Thyroid gland (tissue), 4 donors: ENCODE results near the gene GRIN2C. TPM values are rescaled to one million over a fixed set of nuclear protein-coding genes. Genes with fewer than 3 reads are reported as not detected.

Experiments used
- DNase-seq, 2 donors: peaks; one replicate each; pipeline ENCODE4 v3.0.0-alpha.2; 2019
- H3K27ac ChIP-seq, 3 donors: fragments of 200-600 bp; sonication (generic); 1 replicate in 2 of 3; 2 replicates in 1 of 3; pipeline ENCODE4 v1.5.1; 2016 to 2019; ENCODE audit warnings: mild to moderate bottlenecking in 1 of 3, moderate library complexity in 1 of 3
- H3K27me3 ChIP-seq: fragments of 200-600 bp; sonication (generic); one replicate; pipeline ENCODE4 v1.5.1; 2019
- H3K36me3 ChIP-seq, 2 donors: fragments of 200-600 bp; sonication (generic); one replicate each; pipeline ENCODE4 v1.5.1; 2016 to 2019
- H3K4me1 ChIP-seq, 2 donors: fragments of 200-600 bp; sonication (generic); one replicate each; pipeline ENCODE4 v1.5.1; 2017 to 2019
- H3K4me3 ChIP-seq, 3 donors: fragments of 200-600 bp; sonication (generic); replicated peaks in 1 of 3; 1 replicate in 2 of 3; 2 replicates in 1 of 3; pipeline ENCODE4 v1.5.1; 2016; ENCODE audit warnings: mild to moderate bottlenecking in 1 of 3
- H3K9me3 ChIP-seq: fragments of 200-600 bp; sonication (generic); one replicate; pipeline ENCODE4 v1.5.1; 2017
- POLR2A ChIP-seq, 2 donors: fragments of 450-650 bp; IDR thresholded peaks; one replicate each; pipeline ENCODE4 v1.6.1; 2017; ENCODE audit warnings: antibody characterized with exemption in 2 of 2, mild to moderate bottlenecking in 2 of 2, moderate library complexity in 1 of 2
- WGBS, 2 donors: methylation state at CpG; one replicate each; pipeline ENCODE4 v1.1.5; 2017; 5-methylcytosine and 5-hydroxymethylcytosine counted together
- intact Hi-C: fragments of 100-400 bp; cut with DNase I; formaldehyde crosslinking; loops from one replicate; pipeline ENCODE4 v1.15.1; 2023
- total RNA-seq, 4 donors: library from RNA; depleted of rRNA; stranded (reverse); fragments of >200 nt; gene quantifications; one replicate each; pipeline ENCODE4 v1.2.3, GENCODE V29; 2016
- TF ChIP-seq, protein P1 (sequence below), 6 experiments: fragments of 200-600 bp in 3 of 6; fragments of 450-650 bp in 3 of 6; sonication (generic) in 3 of 6; IDR thresholded peaks; one replicate each; pipeline ENCODE4 v1.5.1; 2016 to 2019; ENCODE audit warnings: antibody characterized with exemption in 6 of 6, mild to moderate bottlenecking in 2 of 6, inconsistent platforms in 1 of 6, moderate library complexity in 1 of 6

Gene GRIN2C
- total RNA-seq, 4 donors from 2014 or later, result 63.4 to 120 (median 94.0) TPM

DNA sequence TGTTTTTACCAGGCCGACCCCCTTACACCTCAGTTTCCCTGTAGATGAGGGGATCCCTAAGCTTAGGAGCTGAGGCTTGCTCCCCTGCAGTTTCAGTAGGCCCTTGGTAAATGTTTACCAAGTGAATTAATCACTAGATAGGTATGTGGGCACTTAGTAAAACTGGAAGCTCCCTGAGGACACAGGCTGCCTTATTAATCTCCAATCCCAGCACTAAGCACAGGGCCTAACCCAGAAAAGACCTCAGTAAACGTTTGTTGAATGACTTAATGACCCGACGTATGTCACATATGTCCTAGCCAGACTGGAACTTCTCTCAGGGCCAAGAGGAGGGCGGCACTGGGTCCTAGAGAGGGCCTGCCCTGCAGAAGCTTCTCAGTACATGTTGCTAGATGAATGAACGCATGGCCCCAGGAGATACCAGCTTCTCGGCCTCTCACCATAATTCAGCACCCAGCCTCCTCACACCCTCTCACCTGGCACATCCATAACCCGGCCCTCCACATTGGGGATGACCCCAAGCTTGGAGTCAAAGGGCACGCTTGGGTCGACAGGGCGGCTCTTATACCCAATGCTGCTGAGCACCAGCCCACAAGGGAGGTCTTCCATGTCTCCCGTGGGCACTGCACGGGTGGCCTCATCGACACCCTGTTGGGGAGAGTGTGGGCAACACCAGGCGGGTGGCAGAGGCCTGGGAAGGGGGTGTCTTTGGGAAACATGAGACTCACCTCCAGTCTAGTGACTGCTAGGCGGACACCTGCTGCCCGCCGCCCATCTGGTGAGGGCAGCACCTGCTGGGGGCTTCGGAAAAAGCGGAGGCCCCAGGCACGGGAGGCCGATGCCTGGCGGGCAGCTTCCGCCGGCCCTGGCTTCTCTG lies 4.0 kb upstream of the GRIN2C start:
- intact Hi-C loops, result loop anchor here (2.0 kb wide), 2 partner anchors 71 to 119 kb away; no protein-coding TSS in a partner anchor
- no peak for TF ChIP-seq POLR2A (IDR thresholded peaks at IDR 0.05)
- TF ChIP-seq, protein P1, sequence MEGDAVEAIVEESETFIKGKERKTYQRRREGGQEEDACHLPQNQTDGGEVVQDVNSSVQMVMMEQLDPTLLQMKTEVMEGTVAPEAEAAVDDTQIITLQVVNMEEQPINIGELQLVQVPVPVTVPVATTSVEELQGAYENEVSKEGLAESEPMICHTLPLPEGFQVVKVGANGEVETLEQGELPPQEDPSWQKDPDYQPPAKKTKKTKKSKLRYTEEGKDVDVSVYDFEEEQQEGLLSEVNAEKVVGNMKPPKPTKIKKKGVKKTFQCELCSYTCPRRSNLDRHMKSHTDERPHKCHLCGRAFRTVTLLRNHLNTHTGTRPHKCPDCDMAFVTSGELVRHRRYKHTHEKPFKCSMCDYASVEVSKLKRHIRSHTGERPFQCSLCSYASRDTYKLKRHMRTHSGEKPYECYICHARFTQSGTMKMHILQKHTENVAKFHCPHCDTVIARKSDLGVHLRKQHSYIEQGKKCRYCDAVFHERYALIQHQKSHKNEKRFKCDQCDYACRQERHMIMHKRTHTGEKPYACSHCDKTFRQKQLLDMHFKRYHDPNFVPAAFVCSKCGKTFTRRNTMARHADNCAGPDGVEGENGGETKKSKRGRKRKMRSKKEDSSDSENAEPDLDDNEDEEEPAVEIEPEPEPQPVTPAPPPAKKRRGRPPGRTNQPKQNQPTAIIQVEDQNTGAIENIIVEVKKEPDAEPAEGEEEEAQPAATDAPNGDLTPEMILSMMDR (IDR thresholded peaks at IDR 0.05), result no peak
- Histone ChIP-seq H3K36me3 (no peaks in the 10 kb centered on the region), H3K9me3 (no peaks in the 10 kb centered on the region), H3K27me3 (peaks cover 3% of the 10 kb centered on the region), H3K27ac (no peak overlapping the region), H3K4me1 (peaks cover 19 to 29% of the 10 kb centered on the region in 2 donors), H3K4me3 (no peak overlapping the region)
- no peak for DNase-seq
- 89 to 90% methylated on average over 8 to 12 of the region's 25 CpGs for WGBS, 2 donors

DNA sequence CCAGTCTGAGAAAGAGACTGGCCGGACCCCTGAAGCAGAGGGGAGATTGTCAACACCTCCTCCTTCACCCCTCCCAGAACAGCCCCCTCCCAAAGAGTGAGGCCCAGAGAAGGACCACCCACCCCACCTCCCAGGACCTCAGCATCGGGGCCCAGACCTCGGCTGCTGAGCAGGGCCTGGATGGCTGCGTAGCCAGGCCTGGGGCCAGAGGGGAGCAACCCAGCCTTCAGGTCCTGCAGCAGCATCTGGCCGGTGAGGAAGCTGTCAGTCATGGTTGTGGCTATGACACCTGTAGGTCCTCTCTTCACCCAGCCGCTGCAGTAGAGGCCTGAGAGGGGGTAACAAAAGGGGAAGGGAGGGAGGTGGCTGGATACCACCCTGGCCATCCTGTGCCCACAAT lies 3.2 kb upstream of the GRIN2C start:
- Histone ChIP-seq H3K27ac (no peak overlapping the region), H3K4me3 (no peak overlapping the region), H3K9me3 (no peaks in the 10 kb centered on the region), H3K36me3 (no peaks in the 10 kb centered on the region), H3K4me1 (peaks cover 21 to 35% of the 10 kb centered on the region in 2 donors), H3K27me3 (peaks cover 3% of the 10 kb centered on the region)
- 83 to 97% methylated on average over 1 to 6 of the region's 6 CpGs for WGBS, 2 donors
- TF ChIP-seq, protein P1 (IDR thresholded peaks at IDR 0.05), result no peak
- no peak for TF ChIP-seq POLR2A (IDR thresholded peaks at IDR 0.05)
- intact Hi-C loops, result loop anchor here (2.0 kb wide), 1 partner anchor 118 kb away; no protein-coding TSS in a partner anchor
- no peak for DNase-seq

DNA sequence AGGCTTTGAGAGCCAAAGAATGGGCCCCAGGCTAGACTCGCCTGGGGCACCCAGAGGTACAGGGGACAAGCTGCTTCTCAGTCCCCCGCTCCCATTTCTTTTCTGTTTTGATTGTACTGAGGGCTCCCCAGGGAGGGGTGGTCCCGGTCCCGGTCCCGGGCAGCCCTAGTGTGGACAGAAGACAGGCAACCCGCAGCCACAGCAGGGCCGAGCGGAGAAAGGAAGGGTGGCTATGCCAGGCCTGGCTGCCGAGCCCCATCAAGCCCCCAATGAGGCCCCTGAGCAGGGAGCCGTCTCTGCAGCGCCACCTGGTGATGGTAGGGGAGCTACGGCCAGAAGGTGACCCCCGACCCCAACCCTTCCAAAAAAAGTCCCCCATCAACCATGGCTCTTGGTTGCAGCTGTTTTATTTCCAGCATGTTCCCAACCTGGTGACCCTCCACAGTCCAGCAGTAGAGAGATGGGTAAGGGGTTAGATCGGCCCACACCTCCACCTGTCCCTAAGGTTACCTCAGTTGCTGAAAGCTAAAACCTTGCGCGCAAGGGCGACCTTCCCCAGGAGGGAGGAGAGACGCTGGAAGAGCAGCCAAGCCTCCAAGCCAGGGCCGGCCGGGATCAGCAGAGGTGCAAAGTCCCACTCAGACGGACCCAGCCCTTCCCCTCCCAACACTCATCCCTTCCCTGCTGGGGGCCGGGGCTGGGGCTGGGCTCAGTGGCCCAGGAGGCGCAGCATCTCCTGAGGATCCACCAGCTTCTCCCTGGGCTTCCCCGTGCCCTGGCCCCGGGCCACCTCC lies 2.6 kb upstream of the GRIN2C start:
- DNase-seq, result peak; percentile 77 to 88
- Histone ChIP-seq H3K27me3 (peaks cover 3% of the 10 kb centered on the region), H3K4me1 (peaks cover 21 to 40% of the 10 kb centered on the region in 2 donors), H3K9me3 (no peaks in the 10 kb centered on the region), H3K27ac (peak overlapping the region in 1 of 3 donors; percentile 37), H3K36me3 (no peaks in the 10 kb centered on the region), H3K4me3 (peak overlapping the region in 1 of 3 donors; percentile 57)
- 49 to 87% methylated on average over 5 to 17 of the region's 25 CpGs for WGBS, 2 donors
- TF ChIP-seq, protein P1 (IDR thresholded peaks at IDR 0.05), result peak; percentile 62 to 91 (median 86)
- peak in 1 of 2 donors; percentile 29 for TF ChIP-seq POLR2A (IDR thresholded peaks at IDR 0.05)
- intact Hi-C loops, result loop anchor here (2.0 kb wide), 1 partner anchor 118 kb away; no protein-coding TSS in a partner anchor

DNA sequence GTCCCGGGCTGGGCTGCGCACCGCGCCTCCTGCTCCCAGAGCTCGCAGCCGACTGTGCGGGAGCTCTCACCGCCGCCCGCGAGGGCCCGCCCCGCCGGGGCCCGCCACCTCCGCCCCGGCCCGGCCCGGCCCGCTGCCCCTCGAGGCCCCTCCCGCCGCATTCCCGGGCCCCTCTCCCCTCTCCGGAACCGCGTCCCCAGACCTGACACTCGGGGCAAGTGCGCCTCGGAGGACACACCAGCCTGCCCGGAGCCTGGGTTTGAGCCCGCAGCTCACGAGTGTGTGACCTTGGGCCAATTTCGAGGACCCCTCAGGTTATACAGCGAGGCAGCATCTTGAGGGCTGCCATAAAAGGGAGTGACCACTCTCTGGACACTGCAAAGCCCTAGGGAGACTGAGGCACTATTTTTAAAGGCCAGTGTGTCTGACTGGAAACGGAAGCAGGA lies 2.0 kb upstream of the GRIN2C start:
- intact Hi-C loops, result loop anchor here (2.0 kb wide), 1 partner anchor 117 kb away; no protein-coding TSS in a partner anchor
- TF ChIP-seq POLR2A (IDR thresholded peaks at IDR 0.05), result no peak
- TF ChIP-seq, protein P1 (IDR thresholded peaks at IDR 0.05), result no peak
- DNase-seq, result peak in 1 of 2 donors; percentile 14

More for the DNA sequence above, 2.0 kb upstream of the GRIN2C start:
- WGBS, 2 donors, result 4% methylated on average over 15 of the region's 36 CpGs; no CpG with 5 or more reads in 1 of the 2 donors
- Histone ChIP-seq H3K27me3 (peaks cover 3% of the 10 kb centered on the region), H3K4me3 (peak overlapping the region in 1 of 3 donors; percentile 57), H3K4me1 (peaks cover 21 to 43% of the 10 kb centered on the region in 2 donors), H3K36me3 (no peaks in the 10 kb centered on the region), H3K27ac (peak overlapping the region in 1 of 3 donors; percentile 37), H3K9me3 (no peaks in the 10 kb centered on the region)
